Pulmonary artery endothelial cell (primary cell): ENCODE data around the gene DPF3. TPM values are rescaled to one million over a fixed set of nuclear protein-coding genes. Genes with fewer than 3 reads are reported as not detected.

Experiments
- DNase-seq: peaks from one replicate; pipeline ENCODE4 v3.0.0-alpha.2; 2011; ENCODE audit warnings: low read depth, low spot score
- total RNA-seq: library from RNA; depleted of rRNA; stranded (reverse); fragments of >200 nt; gene quantifications from 2 replicates; pipeline ENCODE4 v1.2.3, GENCODE V29; 2014

The DPF3 gene
- total RNA-seq, 1 donor from 2014 or later, result 7.6 TPM

DNA sequence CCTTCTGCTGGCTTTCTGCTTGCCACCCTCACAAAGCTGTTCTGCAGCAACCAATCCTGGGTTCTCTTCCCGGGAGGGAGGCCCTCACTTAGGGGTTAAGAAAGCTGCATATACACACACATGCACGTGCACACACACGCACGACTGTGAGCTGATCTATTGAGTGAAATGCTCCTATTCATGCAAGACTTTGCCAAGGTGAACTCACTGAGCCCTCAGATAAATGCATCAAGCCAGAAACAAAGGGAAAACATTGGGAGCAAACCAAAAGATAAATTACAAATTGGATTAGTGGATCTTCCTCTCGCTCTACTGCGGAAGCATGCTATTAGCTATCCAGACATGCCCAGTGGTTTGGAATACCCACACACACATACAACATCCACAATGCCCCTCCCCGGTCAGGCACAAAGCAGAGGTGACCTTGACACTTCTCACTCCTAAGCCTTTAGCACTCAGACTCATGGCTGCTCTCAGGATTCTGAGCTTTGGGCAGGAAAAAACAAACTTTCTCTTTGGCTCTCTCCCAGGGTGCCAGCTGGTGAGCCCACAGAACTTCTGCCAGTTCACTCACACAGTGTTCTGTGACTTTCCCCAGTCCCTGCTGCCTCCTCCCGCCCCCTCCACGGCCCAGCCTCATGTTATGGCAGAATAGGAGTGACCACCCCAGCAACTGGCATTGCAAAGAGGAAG is 320.0 kb downstream of the DPF3 start:
- DNase-seq, result no peak

Other genes starting within 250 kb of the DPF3 start
- 10.4 and 12.8 TPM in 2 replicates for gene DCAF4, start 32.4 kb upstream of the DPF3 start, total RNA-seq
- gene ZFYVE1, start 133.0 kb upstream of the DPF3 start, total RNA-seq, result 11.3 and 13.0 TPM in 2 replicates
- gene RBM25, start 164.4 kb upstream of the DPF3 start, total RNA-seq, result 30.8 and 37.7 TPM in 2 replicates
- gene PSEN1, start 242.4 kb upstream of the DPF3 start, total RNA-seq, result 41.3 and 48.6 TPM in 2 replicates